ENCODE results near the gene RFX5.
"Not testable (repeated sequence)": the region's sequence is repeated elsewhere in the genome, so short reads cannot be mapped to it uniquely, and the experiment has no call there.

RFX5 gene

GRCh38 chr1:151362308-151363155, 15.5 kb upstream of the RFX5 start:
- DNase-seq (ENCODE audit: low spot score) = no peak

- no peak for DNase-seq (ENCODE audit: low spot score)
Observed at GRCh38 chr1:151361883-151362282, 14.8 kb upstream of the RFX5 start.

GRCh38 chr1:151356696-151357095, 9.6 kb upstream of the RFX5 start:
- no peak for DNase-seq (ENCODE audit: low spot score)

- no peak for DNase-seq (ENCODE audit: low spot score)
Observed at GRCh38 chr1:151352021-151352718, 5.1 kb upstream of the RFX5 start.

GRCh38 chr1:151350323-151350722, 3.3 kb upstream of the RFX5 start:
- not testable (repeated sequence) for DNase-seq (ENCODE audit: low spot score)

GRCh38 chr1:151347523-151348246, 633 bp upstream of the RFX5 start:
- DNase-seq (ENCODE audit: low spot score) = no peak

GRCh38 chr1:151346082-151346768, 827 bp downstream of the RFX5 start:
- no peak for DNase-seq (ENCODE audit: low spot score)

- DNase-seq (ENCODE audit: low spot score) = no peak
Observed at GRCh38 chr1:151344291-151344690, 2.8 kb downstream of the RFX5 start.

- DNase-seq (ENCODE audit: low spot score) = no peak
Observed at GRCh38 chr1:151343587-151343986, 3.5 kb downstream of the RFX5 start.

GRCh38 chr1:151342569-151342968, 4.5 kb downstream of the RFX5 start:
- DNase-seq (ENCODE audit: low spot score) = no peak

- no peak for DNase-seq (ENCODE audit: low spot score)
Observed at GRCh38 chr1:151342021-151342420, 5.0 kb downstream of the RFX5 start.

- peak; percentile 94 for DNase-seq (ENCODE audit: low spot score)
Observed at GRCh38 chr1:151340870-151341754, 5.9 kb downstream of the RFX5 start.

GRCh38 chr1:151336556-151336955, 10.5 kb downstream of the RFX5 start:
- DNase-seq (ENCODE audit: low spot score) = no peak

GRCh38 chr1:151334822-151335221, 12.2 kb downstream of the RFX5 start:
- no peak for DNase-seq (ENCODE audit: low spot score)

GRCh38 chr1:151327903-151328674, 19.0 kb downstream of the RFX5 start:
- no peak for DNase-seq (ENCODE audit: low spot score)

GRCh38 chr1:151327223-151327902, 19.7 kb downstream of the RFX5 start, which contains the start of gene PI4KB:
Gene PI4KB, minus strand, starts transcription at chr1:151327416. Its CDS starts 10,935 bp downstream, at chr1:151316481.
- DNase-seq (ENCODE audit: low spot score) = peak; percentile 98

- DNase-seq (ENCODE audit: low spot score) = peak; percentile 64
Observed at GRCh38 chr1:151326619-151327222, 20.3 kb downstream of the RFX5 start.

GRCh38 chr1:151325646-151326429, 21.2 kb downstream of the RFX5 start:
- DNase-seq (ENCODE audit: low spot score) = no peak
